Activated CD8-positive, alpha-beta T cell treated with anti-CD3 and anti-CD28 coated beads, Interleukin-2, amount 10 ng/mL, durations not matched to agents 7 days and 5 days (primary cell): ENCODE measurements around the gene BCL2. TPM values are rescaled to one million over a fixed set of nuclear protein-coding genes. Genes with fewer than 3 reads are reported as not detected.
"Not testable (repeated sequence)": the region's sequence is repeated elsewhere in the genome, so short reads cannot be mapped to it uniquely, and the experiment has no call there.

Experiments used
- ATAC-seq: fragments of 150-1000 bp; cut with Tn5 transposase; one replicate; pipeline ENCODE4 v1.10.0; 2021; ENCODE audit warnings: moderate library complexity
- CTCF ChIA-PET: fragments of 350-600 bp; sonication (Branson Sonifier 250); formaldehyde crosslinking; loops from one replicate; lab custom pipeline; 2021; ENCODE audit warnings: antibody characterized with exemption; lab: Charles Lee
- POLR2A ChIA-PET: fragments of 350-600 bp; sonication (Branson Sonifier 250); formaldehyde crosslinking; loops from one replicate; lab custom pipeline; 2021; ENCODE audit warnings: antibody characterized with exemption; lab: Charles Lee
- DNase-seq: peaks from one replicate; pipeline ENCODE4 v3.0.0-alpha.2; 2020
- H3K27ac Mint-ChIP-seq: one replicate; pipeline ENCODE4 v1.8.0; 2021; ENCODE audit warnings: mild to moderate bottlenecking, mixed read lengths
- H3K27me3 Mint-ChIP-seq: one replicate; pipeline ENCODE4 v1.8.0; 2021; ENCODE audit warnings: low read depth, mixed read lengths
- H3K36me3 Mint-ChIP-seq: one replicate; pipeline ENCODE4 v1.8.0; 2021; ENCODE audit warnings: low read depth, mixed read lengths
- H3K4me1 Mint-ChIP-seq: one replicate; pipeline ENCODE4 v1.8.0; 2021; ENCODE audit warnings: low read depth, mixed read lengths
- H3K4me3 Mint-ChIP-seq: one replicate; pipeline ENCODE4 v1.8.0; 2021; ENCODE audit warnings: mild to moderate bottlenecking, mixed read lengths
- H3K9me3 Mint-ChIP-seq: one replicate; pipeline ENCODE4 v1.8.0; 2022; ENCODE audit warnings: mixed read lengths; ENCODE audit not compliant: insufficient read depth
- total RNA-seq, 2 experiments: library from RNA; stranded (reverse); gene quantifications; one replicate each; pipeline ENCODE4 v1.2.3, GENCODE V29; 2021

Gene BCL2
- total RNA-seq, 2 experiments from 2014 or later = 140 TPM

- no peaks in the 10 kb centered on the region for H3K27me3 Mint-ChIP-seq
- ChIA-PET CTCF (interaction anchor here (1.3 to 6.9 kb wide), 6 partner anchors 8 to 114 kb away, joined by 3 to 54 read pairs (median 6); partner anchors contain the start of gene BCL2), POLR2A (interaction anchor here (0.5 to 13.5 kb wide), 7 partner anchors 9 to 889 kb away, joined by 3 to 205 read pairs (median 6); partner anchors contain the start of gene BCL2)
- peak overlapping the region; percentile 86 for H3K27ac Mint-ChIP-seq
- ATAC-seq (no peak), DNase-seq (no peak)
- peaks cover 89% of the 10 kb centered on the region for H3K4me1 Mint-ChIP-seq
- no peaks in the 10 kb centered on the region for H3K9me3 Mint-ChIP-seq
- H3K36me3 Mint-ChIP-seq = peaks cover 83% of the 10 kb centered on the region
- H3K4me3 Mint-ChIP-seq = peak overlapping the region; percentile 82
Observed at GRCh38 chr18:63208676-63209075, 110.9 kb downstream of the BCL2 start.

DNA sequence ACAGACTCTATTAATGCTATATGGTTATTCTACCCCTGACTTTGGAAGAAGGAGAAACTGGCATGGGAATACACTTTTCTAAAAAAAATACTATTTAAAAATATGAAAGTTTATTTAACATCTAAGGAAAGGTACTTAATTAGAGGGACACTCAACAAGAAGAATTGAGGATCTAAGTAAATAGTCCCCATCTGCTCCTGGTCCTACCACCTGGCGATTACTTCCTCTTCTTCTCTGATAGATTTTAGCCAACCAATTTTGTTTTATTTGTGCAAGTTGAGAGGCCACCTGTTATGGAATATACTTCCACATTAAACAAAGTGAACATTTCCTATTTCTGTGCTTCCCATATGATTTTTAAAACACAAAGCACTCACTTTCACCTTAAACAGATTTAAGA, 111.7 kb downstream of the BCL2 start:
- no peaks in the 10 kb centered on the region for H3K27me3 Mint-ChIP-seq
- no peaks in the 10 kb centered on the region for H3K9me3 Mint-ChIP-seq
- H3K4me3 Mint-ChIP-seq = peak overlapping the region; percentile 82
- peaks cover 85% of the 10 kb centered on the region for H3K36me3 Mint-ChIP-seq
- CTCF ChIA-PET = interaction anchor here (1.3 to 6.9 kb wide), 4 partner anchors 53 to 115 kb away, joined by 3 to 54 read pairs (median 14); partner anchors contain the start of gene BCL2
- no peak for ATAC-seq
- POLR2A ChIA-PET = interaction anchor here (0.9 to 13.5 kb wide), 12 partner anchors 8 to 110 kb away, joined by 3 to 205 read pairs (median 6); partner anchors contain the start of gene BCL2
- peaks cover 89% of the 10 kb centered on the region for H3K4me1 Mint-ChIP-seq
- DNase-seq = no peak
- H3K27ac Mint-ChIP-seq = peak overlapping the region; percentile 88

DNA sequence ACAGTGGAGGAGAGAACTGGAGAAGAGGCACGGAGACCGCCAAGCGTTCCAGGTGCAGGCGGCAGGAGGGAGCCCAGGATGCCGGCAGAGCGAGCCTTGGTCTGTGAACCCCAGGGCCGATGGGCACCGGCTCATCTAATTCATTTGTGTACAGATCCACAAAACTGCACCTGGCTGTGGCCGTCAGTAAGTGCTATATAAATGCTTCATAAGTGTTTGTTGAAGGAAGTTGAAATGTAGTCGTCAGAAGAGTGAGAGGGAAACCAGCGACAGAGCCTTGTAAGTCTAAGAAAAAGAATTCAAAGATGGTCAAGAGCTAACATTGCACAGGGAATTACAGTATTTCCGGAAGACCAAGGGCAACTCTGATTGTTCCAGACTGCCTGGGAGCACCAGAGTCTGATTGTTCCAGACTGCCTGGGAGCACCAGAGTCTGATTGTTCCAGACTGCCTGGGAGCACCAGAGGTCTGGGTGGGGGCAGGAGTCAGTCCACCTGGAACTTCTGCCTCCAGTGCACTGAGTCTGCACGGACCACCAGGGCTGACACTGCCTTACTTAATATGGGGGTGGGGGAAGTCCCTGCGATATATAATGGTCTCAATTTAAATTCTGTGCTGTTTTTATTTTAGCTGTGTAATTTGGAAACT, 112.3 kb downstream of the BCL2 start:
- Mint-ChIP-seq H3K36me3 (peaks cover 88% of the 10 kb centered on the region), H3K27me3 (no peaks in the 10 kb centered on the region), H3K4me3 (peak overlapping the region; percentile 82), H3K27ac (peak overlapping the region; percentile 88), H3K4me1 (peaks cover 90% of the 10 kb centered on the region), H3K9me3 (no peaks in the 10 kb centered on the region)
- ATAC-seq (peak; percentile 12), DNase-seq (peak; percentile 42)
- ChIA-PET POLR2A (interaction anchor here (0.9 to 13.5 kb wide), 12 partner anchors 9 to 114 kb away, joined by 3 to 205 read pairs (median 6); partner anchors contain the start of gene BCL2), CTCF (interaction anchor here (0.8 to 6.9 kb wide), 5 partner anchors 10 to 111 kb away, joined by 3 to 54 read pairs (median 3); partner anchors contain the start of gene BCL2)

DNA sequence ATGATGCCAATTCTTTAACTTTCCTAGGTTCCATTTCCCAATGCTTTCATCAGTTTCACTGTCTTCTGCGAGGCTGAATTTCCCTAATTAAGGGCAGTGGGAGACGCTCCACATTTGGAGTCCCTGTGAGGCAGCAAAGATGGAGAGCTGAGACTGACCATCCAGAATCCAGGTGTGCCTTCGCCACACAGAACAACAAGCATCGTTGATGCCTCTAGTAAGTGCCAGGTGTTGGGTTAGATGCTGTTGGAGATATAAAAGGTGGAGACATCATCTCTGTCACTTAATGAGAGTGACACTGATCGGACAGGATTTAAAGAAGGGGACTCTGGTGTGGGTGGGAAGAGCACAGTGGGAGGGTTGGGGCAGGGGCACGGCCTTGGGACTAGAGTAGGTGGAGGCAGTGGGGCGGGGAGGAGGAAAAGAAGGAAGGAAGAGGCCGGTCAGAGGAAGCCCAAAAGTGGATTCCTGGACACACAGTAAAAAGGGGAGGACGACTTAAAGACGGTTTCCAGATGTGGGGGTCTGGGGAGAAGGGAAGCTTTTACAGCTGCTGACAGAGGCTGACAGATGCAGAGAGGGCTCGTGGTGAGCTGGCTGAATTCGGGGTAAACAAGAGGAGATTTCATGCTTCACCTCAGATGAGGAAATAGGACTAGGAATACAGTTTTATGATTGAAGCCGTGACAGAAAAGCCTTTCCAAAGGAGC, 113.0 kb downstream of the BCL2 start:
- DNase-seq (peak; percentile 32), ATAC-seq (peak; percentile 11)
- Mint-ChIP-seq H3K9me3 (no peaks in the 10 kb centered on the region), H3K4me1 (peaks cover 87% of the 10 kb centered on the region), H3K4me3 (peak overlapping the region; percentile 82), H3K27ac (peak overlapping the region; percentile 88), H3K27me3 (no peaks in the 10 kb centered on the region), H3K36me3 (peaks cover 85% of the 10 kb centered on the region)
- POLR2A ChIA-PET = interaction anchor here (1.1 to 13.5 kb wide), 13 partner anchors 7 to 114 kb away, joined by 3 to 205 read pairs (median 6); partner anchors contain the start of gene BCL2
- CTCF ChIA-PET = interaction anchor here (0.8 to 6.9 kb wide), 5 partner anchors 10 to 112 kb away, joined by 3 to 54 read pairs (median 4); partner anchors contain the start of gene BCL2

DNA sequence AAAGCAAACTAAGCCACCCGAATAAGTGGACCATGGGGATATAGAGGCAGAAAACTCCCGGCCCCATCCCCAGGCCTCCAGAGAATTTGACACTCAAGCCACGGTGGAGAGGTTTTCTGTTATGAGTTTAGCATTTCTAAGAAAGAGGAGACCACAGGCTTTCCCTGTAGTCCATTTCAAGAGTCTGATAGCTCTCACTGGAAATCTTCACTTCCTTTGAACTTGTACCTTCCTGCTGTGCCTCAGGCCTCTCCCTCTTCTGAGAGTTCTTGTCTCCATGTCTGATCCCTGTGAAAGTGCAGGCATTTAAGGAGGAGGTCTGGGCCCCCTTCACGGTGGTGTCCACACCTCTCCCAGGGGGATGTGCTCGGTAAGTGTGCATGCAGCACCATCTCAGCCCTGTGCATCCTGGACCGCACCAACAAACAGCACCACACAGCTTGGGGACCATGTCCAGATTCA, 113.7 kb downstream of the BCL2 start:
- H3K9me3 Mint-ChIP-seq = no peaks in the 10 kb centered on the region
- DNase-seq = peak; percentile 53

GRCh38 chr18:63203497-63203896, 116.1 kb downstream of the BCL2 start:
- peak overlapping the region; percentile 66 for H3K27ac Mint-ChIP-seq
- ChIA-PET CTCF (interaction anchor here (1.3 to 6.3 kb wide), 5 partner anchors 11 to 119 kb away, joined by 4 to 35 read pairs (median 13); partner anchors contain the start of gene BCL2), POLR2A (interaction anchor here (0.7 to 13.5 kb wide), 6 partner anchors 8 to 115 kb away, joined by 3 to 205 read pairs (median 12); partner anchors contain the start of gene BCL2)
- H3K27me3 Mint-ChIP-seq = no peaks in the 10 kb centered on the region
- ATAC-seq (no peak), DNase-seq (no peak)
- H3K9me3 Mint-ChIP-seq = no peaks in the 10 kb centered on the region
- peaks cover 59% of the 10 kb centered on the region for H3K36me3 Mint-ChIP-seq
- peaks cover 70% of the 10 kb centered on the region for H3K4me1 Mint-ChIP-seq
- H3K4me3 Mint-ChIP-seq = no peak overlapping the region

More for the DNA sequence above, 113.7 kb downstream of the BCL2 start:
- POLR2A ChIA-PET = interaction anchor here (0.7 to 13.5 kb wide), 10 partner anchors 8 to 113 kb away, joined by 3 to 205 read pairs (median 7); partner anchors contain the start of gene BCL2
- Mint-ChIP-seq H3K27me3 (no peaks in the 10 kb centered on the region), H3K4me3 (peak overlapping the region; percentile 82), H3K4me1 (peaks cover 87% of the 10 kb centered on the region), H3K36me3 (peaks cover 80% of the 10 kb centered on the region), H3K27ac (peak overlapping the region; percentile 88)
- peak; percentile 56 for ATAC-seq
- CTCF ChIA-PET = interaction anchor here (1.6 to 6.9 kb wide), 6 partner anchors 8 to 112 kb away, joined by 4 to 54 read pairs (median 20); partner anchors contain the start of gene BCL2

GRCh38 chr18:63202828-63203227, 116.7 kb downstream of the BCL2 start:
- H3K27me3 Mint-ChIP-seq = no peaks in the 10 kb centered on the region
- ATAC-seq (no peak), DNase-seq (no peak)
- H3K4me1 Mint-ChIP-seq = peaks cover 64% of the 10 kb centered on the region
- CTCF ChIA-PET = interaction anchor here (2.9 to 6.3 kb wide), 3 partner anchors 11 to 115 kb away, joined by 13 to 35 read pairs (median 26); partner anchors contain the start of gene BCL2
- peak overlapping the region; percentile 48 for H3K27ac Mint-ChIP-seq
- H3K9me3 Mint-ChIP-seq = no peaks in the 10 kb centered on the region
- POLR2A ChIA-PET = interaction anchor here (0.7 to 13.5 kb wide), 6 partner anchors 9 to 116 kb away, joined by 3 to 205 read pairs (median 12); partner anchors contain the start of gene BCL2
- H3K36me3 Mint-ChIP-seq = peaks cover 53% of the 10 kb centered on the region
- no peak overlapping the region for H3K4me3 Mint-ChIP-seq

DNA sequence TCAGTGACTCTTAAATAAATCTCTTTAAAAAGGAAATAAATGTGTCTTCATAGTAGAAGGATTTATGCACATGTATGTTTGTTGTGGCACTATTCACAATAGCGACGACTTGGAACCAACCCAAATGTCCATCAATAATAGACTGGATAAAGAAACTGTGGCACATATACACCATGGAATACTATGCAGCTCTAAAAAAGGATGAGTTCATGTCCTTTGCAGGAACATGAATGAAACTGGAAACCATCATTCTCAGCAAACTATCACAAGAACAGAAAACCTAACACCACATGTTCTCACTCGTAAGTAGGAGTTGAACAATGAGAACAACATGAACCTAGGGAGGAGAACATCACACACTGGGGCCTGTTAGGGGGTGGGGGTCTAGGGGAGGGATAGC, 118.1 kb downstream of the BCL2 start:
- H3K27ac Mint-ChIP-seq = peak overlapping the region; percentile 32
- peaks cover 55% of the 10 kb centered on the region for H3K4me1 Mint-ChIP-seq
- H3K27me3 Mint-ChIP-seq, DNase-seq, H3K9me3 Mint-ChIP-seq, ATAC-seq, H3K4me3 Mint-ChIP-seq: not testable (repeated sequence)
- CTCF ChIA-PET = interaction anchor here (0.7 to 2.3 kb wide), 4 partner anchors 9 to 117 kb away, joined by 3 to 22 read pairs (median 15); partner anchors contain the start of gene BCL2
- POLR2A ChIA-PET = interaction anchor here (2.2 to 13.5 kb wide), 4 partner anchors 11 to 117 kb away, joined by 35 to 205 read pairs (median 48); partner anchors contain the start of gene BCL2
- peaks cover 47% of the 10 kb centered on the region for H3K36me3 Mint-ChIP-seq

DNA sequence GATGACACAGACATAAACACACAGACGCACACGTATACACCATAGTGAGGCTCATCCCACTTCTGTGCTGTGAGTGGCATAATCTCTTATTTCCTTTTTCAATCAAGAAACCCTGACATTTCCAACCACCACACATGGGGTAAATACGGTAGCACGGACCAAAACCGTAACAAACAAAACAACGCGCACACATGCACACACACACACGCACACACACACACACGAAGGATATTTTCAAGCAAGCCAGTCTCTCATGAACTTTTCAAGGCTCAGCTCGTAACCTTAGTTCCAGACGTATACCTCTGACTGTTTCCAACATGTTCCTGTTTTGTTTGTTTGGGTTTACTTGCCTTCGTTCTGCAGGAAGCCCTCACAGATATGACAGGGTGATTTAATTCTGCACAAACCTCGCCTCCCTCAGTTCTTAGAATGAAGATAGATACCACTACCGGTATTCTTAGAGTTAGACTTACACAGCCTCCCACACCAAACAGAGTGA, 119.8 kb downstream of the BCL2 start:
- ChIA-PET POLR2A (interaction anchor here (0.9 to 13.5 kb wide), 16 partner anchors 9 to 119 kb away, joined by 3 to 205 read pairs (median 6); partner anchors contain the start of gene BCL2), CTCF (interaction anchor here (1.8 to 2.3 kb wide), 4 partner anchors 11 to 118 kb away, joined by 7 to 22 read pairs (median 15); partner anchors contain the start of gene BCL2)
- Mint-ChIP-seq H3K36me3 (peaks cover 35% of the 10 kb centered on the region), H3K9me3 (no peaks in the 10 kb centered on the region), H3K27me3 (no peaks in the 10 kb centered on the region), H3K4me1 (peaks cover 49% of the 10 kb centered on the region), H3K4me3 (no peak overlapping the region), H3K27ac (no peak overlapping the region)
- DNase-seq = peak; percentile 78
- ATAC-seq = peak; percentile 80

DNA sequence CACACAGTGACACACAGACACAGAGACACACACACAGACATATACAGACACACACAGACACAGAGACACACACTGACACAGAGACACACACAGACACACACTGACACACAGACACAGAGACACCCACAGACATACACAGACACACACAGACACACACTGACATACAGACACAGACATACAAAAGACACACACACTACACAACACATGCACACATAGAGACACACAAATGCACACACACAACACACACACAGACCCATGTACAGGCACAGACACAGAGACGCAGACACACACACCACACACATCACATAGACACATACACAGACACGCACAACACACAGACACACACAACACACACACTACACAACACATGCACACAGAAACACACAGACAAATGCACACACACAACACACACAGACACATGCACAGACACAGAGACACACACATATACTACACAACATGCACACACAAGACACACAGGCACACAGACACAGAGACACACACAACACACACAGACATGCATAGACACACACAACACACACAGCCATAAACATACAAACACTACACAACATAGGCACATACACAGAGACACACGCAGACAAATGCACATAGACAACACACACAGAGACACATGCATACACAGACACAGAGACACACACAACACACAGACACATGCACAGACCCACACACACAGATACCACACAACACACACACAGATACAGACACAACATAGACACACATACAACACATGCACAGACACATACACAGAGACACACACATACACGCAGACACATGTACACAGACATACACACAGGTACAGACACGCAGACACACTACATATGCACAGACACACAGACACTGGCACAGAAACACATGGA, 120.5 kb downstream of the BCL2 start:
- DNase-seq (no peak), ATAC-seq (no peak)
- H3K27me3 Mint-ChIP-seq = no peaks in the 10 kb centered on the region
- H3K36me3 Mint-ChIP-seq = peaks cover 28% of the 10 kb centered on the region
- CTCF ChIA-PET = interaction anchor here (1.8 to 2.3 kb wide), 4 partner anchors 11 to 119 kb away, joined by 7 to 22 read pairs (median 15); partner anchors contain the start of gene BCL2
- POLR2A ChIA-PET = interaction anchor here (0.9 to 13.5 kb wide), 15 partner anchors 9 to 119 kb away, joined by 3 to 205 read pairs (median 6); partner anchors contain the start of gene BCL2
- H3K9me3 Mint-ChIP-seq = no peaks in the 10 kb centered on the region
- H3K27ac Mint-ChIP-seq = no peak overlapping the region
- H3K4me3 Mint-ChIP-seq = no peak overlapping the region
- peaks cover 42% of the 10 kb centered on the region for H3K4me1 Mint-ChIP-seq
